Activated CD4-positive, alpha-beta T cell treated with anti-CD3 and anti-CD28 coated beads, Interleukin-2, amount 10 ng/mL, durations not matched to agents 7 days and 5 days (primary cell): ENCODE data around the gene SLC12A1. TPM values are rescaled to one million over a fixed set of nuclear protein-coding genes. Genes with fewer than 3 reads are reported as not detected.
A peak's percentile ranks its signal among the peaks of the same experiment; 100 is the strongest.

Source experiments
- CTCF ChIA-PET: fragments of 350-600 bp; sonication (Branson Sonifier 250); formaldehyde crosslinking; loops from one replicate; lab custom pipeline; 2021; ENCODE audit warnings: antibody characterized with exemption; lab: Charles Lee
- POLR2A ChIA-PET: fragments of 350-600 bp; sonication (Branson Sonifier 250); formaldehyde crosslinking; loops from one replicate; lab custom pipeline; 2021; ENCODE audit warnings: antibody characterized with exemption; lab: Charles Lee
- DNase-seq: peaks from one replicate; pipeline ENCODE4 v3.0.0-alpha.2; 2020
- H3K27ac Mint-ChIP-seq: one replicate; pipeline ENCODE4 v1.8.0; 2021; ENCODE audit warnings: mild to moderate bottlenecking, moderate library complexity, mixed read lengths
- H3K27me3 Mint-ChIP-seq: one replicate; pipeline ENCODE4 v1.8.0; 2021; ENCODE audit warnings: mixed read lengths
- H3K36me3 Mint-ChIP-seq: one replicate; pipeline ENCODE4 v1.8.0; 2021; ENCODE audit warnings: low read depth, mixed read lengths
- H3K4me1 Mint-ChIP-seq: one replicate; pipeline ENCODE4 v1.8.0; 2021; ENCODE audit warnings: mixed read lengths
- H3K4me3 Mint-ChIP-seq: one replicate; pipeline ENCODE4 v1.8.0; 2021; ENCODE audit warnings: mild to moderate bottlenecking, moderate library complexity, mixed read lengths
- H3K9me3 Mint-ChIP-seq: one replicate; pipeline ENCODE4 v1.8.0; 2021; ENCODE audit warnings: mixed read lengths
- total RNA-seq, 2 experiments: library from RNA; stranded (reverse); gene quantifications; one replicate each; pipeline ENCODE4 v1.2.3, GENCODE V29; 2021

Gene SLC12A1
- total RNA-seq, 2 experiments from 2014 or later: not detected

DNA sequence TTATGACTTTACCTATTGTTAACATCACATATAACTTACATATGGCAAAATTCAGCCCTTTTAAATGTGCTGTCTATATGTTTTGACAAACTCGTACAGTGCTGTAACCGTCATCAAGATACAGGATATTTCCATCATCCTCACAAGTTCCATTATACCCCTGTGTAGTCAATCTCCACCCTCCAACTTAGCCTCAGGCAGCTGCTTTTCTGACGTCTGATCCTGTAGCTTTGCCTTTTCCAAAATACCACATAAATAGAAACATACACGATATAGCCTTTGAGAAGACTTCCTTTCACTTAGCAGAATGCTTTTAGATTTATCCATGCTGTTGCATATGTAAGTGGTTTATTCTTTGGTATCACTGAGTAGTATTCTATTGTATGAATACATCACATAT is 47.1 kb downstream of the SLC12A1 start:
- Mint-ChIP-seq H3K9me3 (no peaks in the 10 kb centered on the region), H3K36me3 (no peaks in the 10 kb centered on the region), H3K4me1 (no peaks in the 10 kb centered on the region), H3K27ac (no peak overlapping the region), H3K4me3 (no peak overlapping the region), H3K27me3 (peaks cover 3% of the 10 kb centered on the region)
- DNase-seq: no peak
- ChIA-PET POLR2A (interaction anchor here (0.6 kb wide), 1 partner anchor 397 kb away, joined by 6 read pairs; no protein-coding TSS in a partner anchor), CTCF (no interaction called here)

GRCh38 chr15:48265135-48265534 is 59.0 kb downstream of the SLC12A1 start:
- no peaks in the 10 kb centered on the region for H3K36me3 Mint-ChIP-seq
- POLR2A ChIA-PET: no interaction called here
- peaks cover 3% of the 10 kb centered on the region for H3K4me1 Mint-ChIP-seq
- CTCF ChIA-PET: no interaction called here
- H3K4me3 Mint-ChIP-seq: no peak overlapping the region
- no peak for DNase-seq
- peaks cover 9% of the 10 kb centered on the region for H3K27me3 Mint-ChIP-seq
- H3K27ac Mint-ChIP-seq: no peak overlapping the region
- H3K9me3 Mint-ChIP-seq: no peaks in the 10 kb centered on the region

DNA sequence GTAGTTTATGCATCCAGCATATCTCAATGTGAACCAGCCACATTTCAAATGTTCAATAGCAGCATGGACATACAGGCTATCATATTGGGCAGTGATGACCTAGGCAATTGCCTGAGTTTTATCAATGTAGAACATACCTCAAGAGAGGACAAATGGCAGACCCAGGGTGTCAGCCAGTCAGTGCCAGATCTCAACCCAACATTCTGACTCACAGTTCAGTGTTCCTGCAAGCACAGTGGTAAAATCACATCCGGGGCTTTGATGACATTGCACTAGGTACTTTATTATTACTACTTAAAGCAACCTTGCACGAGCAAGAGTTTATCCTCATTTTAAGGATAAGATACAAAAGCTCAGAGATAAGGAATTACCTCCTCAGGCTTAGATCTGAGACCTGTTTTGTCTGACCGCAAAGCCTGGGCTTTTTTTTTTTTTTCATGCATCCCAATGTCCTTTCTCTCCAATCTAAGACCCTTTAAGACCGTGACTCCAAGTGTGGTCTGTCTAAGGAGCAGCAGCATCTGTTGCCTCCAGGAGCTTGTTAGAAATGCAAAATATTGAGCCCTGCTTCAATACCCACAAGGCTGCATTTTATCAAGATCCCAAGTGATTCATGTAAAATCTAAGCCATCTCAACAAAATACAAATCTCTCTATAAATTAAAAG is 60.1 kb downstream of the SLC12A1 start:
- POLR2A ChIA-PET: no interaction called here

DNA sequence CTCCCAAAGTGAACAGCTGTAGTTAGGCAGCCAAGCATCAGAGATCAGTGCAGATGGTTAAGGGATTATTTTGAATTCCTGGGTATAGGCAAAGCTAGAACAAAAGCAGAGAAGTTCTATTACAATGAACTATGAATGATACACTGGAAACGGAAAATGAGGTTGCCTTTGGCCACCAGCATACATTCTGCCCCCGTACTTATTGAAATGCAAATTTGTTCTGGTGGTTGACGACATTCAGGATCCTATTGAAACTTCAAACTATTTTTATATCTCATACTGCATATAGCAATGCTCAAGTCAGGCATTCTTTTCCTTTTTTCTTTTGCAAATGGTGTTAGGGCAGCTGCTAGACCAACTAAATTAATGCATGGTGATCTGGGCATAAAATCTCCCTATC is 61.7 kb downstream of the SLC12A1 start:
- Mint-ChIP-seq H3K4me3 (no peak overlapping the region), H3K4me1 (peaks cover 3% of the 10 kb centered on the region), H3K27me3 (peaks cover 9% of the 10 kb centered on the region), H3K36me3 (no peaks in the 10 kb centered on the region), H3K27ac (no peak overlapping the region), H3K9me3 (no peaks in the 10 kb centered on the region)
- CTCF ChIA-PET: no interaction called here
- POLR2A ChIA-PET: no interaction called here
- DNase-seq: no peak

More for the DNA sequence above, 60.1 kb downstream of the SLC12A1 start:
- CTCF ChIA-PET: no interaction called here
- Mint-ChIP-seq H3K9me3 (no peaks in the 10 kb centered on the region), H3K36me3 (no peaks in the 10 kb centered on the region), H3K4me1 (peaks cover 3% of the 10 kb centered on the region), H3K27ac (no peak overlapping the region), H3K4me3 (no peak overlapping the region), H3K27me3 (peaks cover 9% of the 10 kb centered on the region)
- DNase-seq: no peak

GRCh38 chr15:48273049-48273448 is 66.9 kb downstream of the SLC12A1 start:
- ChIA-PET CTCF (no interaction called here), POLR2A (no interaction called here)
- no peaks in the 10 kb centered on the region for H3K36me3 Mint-ChIP-seq
- H3K4me1 Mint-ChIP-seq: no peaks in the 10 kb centered on the region
- no peaks in the 10 kb centered on the region for H3K9me3 Mint-ChIP-seq
- no peak overlapping the region for H3K27ac Mint-ChIP-seq
- no peak overlapping the region for H3K4me3 Mint-ChIP-seq
- no peak for DNase-seq
- peaks cover 7% of the 10 kb centered on the region for H3K27me3 Mint-ChIP-seq

DNA sequence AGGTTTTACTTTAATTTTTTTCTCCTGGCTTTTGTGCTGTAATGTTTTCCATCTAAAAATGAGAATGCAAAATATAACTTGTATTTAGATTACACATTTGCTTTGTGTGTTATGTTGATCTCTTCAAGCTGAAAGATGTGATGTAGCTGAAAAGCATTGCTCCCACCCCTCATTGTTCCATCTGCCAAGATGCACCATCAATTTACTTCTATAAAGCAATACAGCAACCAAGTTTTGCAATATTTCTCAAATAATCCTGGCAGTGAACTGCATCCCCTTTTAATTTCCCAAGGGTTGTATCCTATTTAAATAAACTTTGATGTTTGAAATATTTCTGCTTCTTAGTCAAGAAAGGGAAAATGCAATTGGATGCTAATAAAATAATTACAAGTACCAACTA is 72.6 kb downstream of the SLC12A1 start:
- H3K36me3 Mint-ChIP-seq: no peaks in the 10 kb centered on the region
- H3K27ac Mint-ChIP-seq: no peak overlapping the region
- no peaks in the 10 kb centered on the region for H3K9me3 Mint-ChIP-seq
- H3K4me3 Mint-ChIP-seq: no peak overlapping the region
- peaks cover 12% of the 10 kb centered on the region for H3K27me3 Mint-ChIP-seq
- ChIA-PET POLR2A (no interaction called here), CTCF (no interaction called here)
- DNase-seq: no peak
- H3K4me1 Mint-ChIP-seq: no peaks in the 10 kb centered on the region

GRCh38 chr15:48279608-48280007 is 73.5 kb downstream of the SLC12A1 start:
- DNase-seq: no peak
- peaks cover 13% of the 10 kb centered on the region for H3K27me3 Mint-ChIP-seq
- H3K4me1 Mint-ChIP-seq: no peaks in the 10 kb centered on the region
- ChIA-PET CTCF (no interaction called here), POLR2A (no interaction called here)
- no peaks in the 10 kb centered on the region for H3K36me3 Mint-ChIP-seq
- H3K27ac Mint-ChIP-seq: no peak overlapping the region
- H3K4me3 Mint-ChIP-seq: no peak overlapping the region
- no peaks in the 10 kb centered on the region for H3K9me3 Mint-ChIP-seq

DNA sequence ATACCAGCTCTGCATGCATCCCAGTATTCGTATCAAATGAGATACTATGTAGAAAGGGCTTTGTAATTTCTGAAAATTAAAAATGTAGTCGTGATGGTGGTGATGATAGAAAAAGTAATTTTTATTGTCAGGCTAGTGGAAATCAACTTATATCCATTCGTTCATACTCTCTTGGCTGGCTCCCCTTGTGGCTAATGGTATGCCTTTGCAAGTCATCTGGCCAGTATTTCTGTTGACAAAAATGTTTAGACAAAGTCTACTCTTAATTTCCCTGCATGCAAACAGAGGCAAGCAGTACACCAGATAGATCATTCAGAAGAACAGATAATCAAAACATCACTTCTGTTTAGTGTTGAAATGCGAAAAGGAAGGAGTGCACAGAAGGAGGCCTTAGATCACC is 75.6 kb downstream of the SLC12A1 start:
- no peaks in the 10 kb centered on the region for H3K9me3 Mint-ChIP-seq
- H3K4me3 Mint-ChIP-seq: no peak overlapping the region

DNA sequence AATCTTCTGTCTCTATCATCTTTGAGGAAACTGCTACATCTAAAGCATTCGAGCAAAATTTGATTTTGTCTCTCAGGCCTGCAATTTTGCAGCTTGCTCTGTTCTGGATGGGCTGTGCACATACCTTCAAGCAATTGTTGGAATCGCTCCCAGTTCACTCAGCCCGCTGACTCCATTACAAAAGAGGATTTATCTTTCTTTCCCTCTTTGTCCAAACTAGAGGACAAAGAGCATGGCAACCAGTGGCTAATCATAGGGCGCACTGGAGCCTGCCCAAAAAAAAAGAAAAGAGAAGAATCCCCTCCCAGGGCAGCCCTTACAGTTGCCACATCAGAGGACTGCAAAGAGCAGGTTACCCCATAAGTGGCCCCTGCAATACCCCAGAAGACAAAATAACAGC is 76.1 kb downstream of the SLC12A1 start:
- Mint-ChIP-seq H3K4me1 (peaks cover 2% of the 10 kb centered on the region), H3K4me3 (no peak overlapping the region), H3K27me3 (peaks cover 10% of the 10 kb centered on the region), H3K36me3 (no peaks in the 10 kb centered on the region), H3K9me3 (no peaks in the 10 kb centered on the region), H3K27ac (no peak overlapping the region)
- DNase-seq: no peak
- CTCF ChIA-PET: no interaction called here
- POLR2A ChIA-PET: no interaction called here

More for the DNA sequence above, 75.6 kb downstream of the SLC12A1 start:
- peaks cover 2% of the 10 kb centered on the region for H3K4me1 Mint-ChIP-seq
- H3K27ac Mint-ChIP-seq: no peak overlapping the region
- H3K36me3 Mint-ChIP-seq: no peaks in the 10 kb centered on the region
- POLR2A ChIA-PET: no interaction called here
- peaks cover 10% of the 10 kb centered on the region for H3K27me3 Mint-ChIP-seq
- CTCF ChIA-PET: no interaction called here
- DNase-seq: no peak

- Mint-ChIP-seq H3K9me3 (no peaks in the 10 kb centered on the region), H3K4me1 (peaks cover 2% of the 10 kb centered on the region), H3K36me3 (no peaks in the 10 kb centered on the region), H3K27ac (no peak overlapping the region), H3K27me3 (peaks cover 10% of the 10 kb centered on the region), H3K4me3 (no peak overlapping the region)
- DNase-seq: no peak
- ChIA-PET CTCF (interaction anchor here (1.2 to 1.8 kb wide), 2 partner anchors 16 to 1088 kb away, joined by 3 read pairs; no protein-coding TSS in a partner anchor), POLR2A (no interaction called here)
Observed at GRCh38 chr15:48283396-48284145, 77.5 kb downstream of the SLC12A1 start.

DNA sequence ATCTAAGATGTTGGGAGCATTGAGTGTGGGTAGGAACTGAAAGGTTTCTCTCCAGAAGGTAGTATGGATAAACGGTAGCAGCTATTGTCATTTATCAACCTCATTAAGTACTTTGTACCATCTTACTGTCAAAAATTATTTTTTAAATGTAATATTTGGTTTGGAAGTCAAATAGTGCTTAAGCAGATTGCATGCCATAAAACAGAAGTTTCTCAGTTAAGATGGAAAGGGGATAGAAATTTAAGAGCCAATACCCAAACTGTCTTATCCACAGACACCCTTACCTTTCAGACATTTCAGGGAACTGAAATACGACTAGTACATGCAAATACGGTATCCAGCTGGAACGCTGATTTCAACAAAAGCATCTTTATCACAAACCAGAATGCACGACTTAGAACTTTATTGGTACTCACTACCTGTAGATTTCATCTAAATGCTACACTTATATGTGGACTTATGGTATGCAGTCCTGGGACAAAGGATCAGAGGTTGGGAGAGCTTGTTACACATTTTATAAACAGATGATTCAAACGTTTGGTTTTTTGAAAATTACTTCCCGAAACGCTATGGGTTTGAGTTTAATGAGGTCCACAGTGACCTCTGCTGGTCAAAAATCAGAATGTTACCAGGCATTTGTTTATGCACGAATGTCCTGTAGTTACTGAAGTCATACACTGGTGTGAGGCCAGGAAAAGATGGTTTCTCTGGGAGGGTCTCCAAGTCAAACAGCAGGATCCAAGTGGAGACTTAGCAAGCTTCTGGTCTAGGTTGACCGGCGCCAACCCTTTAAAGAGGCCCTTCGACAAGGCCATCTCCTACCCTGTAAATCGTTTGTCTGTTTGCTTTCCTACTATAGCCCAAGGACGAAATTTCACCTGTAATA is 79.5 kb downstream of the SLC12A1 start:
- Mint-ChIP-seq H3K9me3 (no peaks in the 10 kb centered on the region), H3K27me3 (peaks cover 5% of the 10 kb centered on the region), H3K4me1 (peaks cover 2% of the 10 kb centered on the region), H3K36me3 (no peaks in the 10 kb centered on the region), H3K4me3 (no peak overlapping the region), H3K27ac (no peak overlapping the region)
- peak; percentile 62 for DNase-seq
- ChIA-PET POLR2A (no interaction called here), CTCF (interaction anchor here (0.5 kb wide), 1 partner anchor 60 kb away, joined by 4 read pairs; no protein-coding TSS in a partner anchor)

DNA sequence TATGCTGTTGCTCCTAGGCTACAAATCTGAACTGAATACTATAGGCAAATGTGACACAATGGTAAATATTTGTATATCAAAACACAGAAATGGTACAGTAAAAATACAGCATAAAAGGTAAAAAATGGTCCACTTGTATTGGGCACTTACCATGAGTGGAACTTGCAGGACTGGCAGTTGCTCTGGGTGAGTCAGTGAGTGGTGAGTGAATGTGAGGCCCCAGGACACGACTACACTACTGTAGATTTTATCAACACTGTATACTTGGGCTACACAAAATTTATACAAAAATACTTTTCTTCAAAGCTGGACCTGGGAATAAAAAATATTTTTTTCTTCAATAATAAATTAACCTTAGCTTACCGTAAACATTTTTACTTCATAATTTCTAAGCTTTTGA is 83.5 kb downstream of the SLC12A1 start:
- POLR2A ChIA-PET: no interaction called here
- no peak for DNase-seq
- Mint-ChIP-seq H3K36me3 (no peaks in the 10 kb centered on the region), H3K4me1 (peaks cover 2% of the 10 kb centered on the region), H3K4me3 (no peak overlapping the region), H3K9me3 (no peaks in the 10 kb centered on the region), H3K27ac (no peak overlapping the region), H3K27me3 (no peaks in the 10 kb centered on the region)
- CTCF ChIA-PET: no interaction called here

DNA sequence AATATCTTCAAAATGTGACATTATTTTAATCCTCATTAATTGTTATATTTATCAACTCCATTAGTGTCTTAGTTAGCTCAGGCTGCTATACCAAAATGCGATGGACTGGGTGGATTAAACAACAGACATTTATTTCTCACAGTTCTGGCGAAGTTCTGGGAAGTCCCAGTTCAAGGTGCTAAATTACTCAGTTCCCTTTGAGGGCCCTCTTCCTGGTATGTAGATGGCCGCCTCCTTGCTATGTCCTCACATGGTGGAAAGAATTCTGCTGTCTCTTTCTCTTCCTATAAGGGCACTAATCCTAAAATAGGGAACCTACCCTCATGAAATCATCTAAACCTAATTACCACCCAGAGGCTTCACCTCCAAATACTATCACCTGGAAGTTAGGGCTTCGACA is 86.4 kb downstream of the SLC12A1 start:
- Mint-ChIP-seq H3K27me3 (peaks cover 9% of the 10 kb centered on the region), H3K4me3 (no peak overlapping the region), H3K36me3 (no peaks in the 10 kb centered on the region), H3K4me1 (no peaks in the 10 kb centered on the region), H3K9me3 (no peaks in the 10 kb centered on the region), H3K27ac (no peak overlapping the region)
- DNase-seq: no peak
- ChIA-PET CTCF (no interaction called here), POLR2A (no interaction called here)
